ENCODE results near the gene PPP1R1B.

The PPP1R1B gene

GRCh38 chr17:39617100-39617445 is 9.7 kb upstream of the PPP1R1B start:
- no peak overlapping the region for H3K27ac ChIP-seq (ENCODE audit: insufficient read depth, low read length, poor library complexity, severe bottlenecking)
- no peaks in the 10 kb centered on the region for H3K9me3 ChIP-seq (ENCODE audit: control insufficient read depth, low read length)
- no peaks in the 10 kb centered on the region for H3K27me3 ChIP-seq (replicated peaks; ENCODE audit: control insufficient read depth, insufficient read depth, low read length, poor library complexity, severe bottlenecking)
- H3K4me3 ChIP-seq (ENCODE audit: insufficient read depth, low read depth, low read length, poor library complexity, severe bottlenecking): no peak overlapping the region
- H3K36me3 ChIP-seq (ENCODE audit: control insufficient read depth, insufficient read depth, low read length): no peaks in the 10 kb centered on the region
- peaks cover 10% of the 10 kb centered on the region for H3K4me1 ChIP-seq (ENCODE audit: control insufficient read depth, insufficient read depth, low read length, poor library complexity, severe bottlenecking)
- no peak for DNase-seq

GRCh38 chr17:39617446-39618245 is 9.1 kb upstream of the PPP1R1B start:
- Histone ChIP-seq H3K9me3 (ENCODE audit: control insufficient read depth, low read length) (no peaks in the 10 kb centered on the region), H3K27me3 (replicated peaks; ENCODE audit: control insufficient read depth, insufficient read depth, low read length, poor library complexity, severe bottlenecking) (no peaks in the 10 kb centered on the region), H3K4me3 (ENCODE audit: insufficient read depth, low read depth, low read length, poor library complexity, severe bottlenecking) (peak overlapping the region; percentile 51), H3K27ac (ENCODE audit: insufficient read depth, low read length, poor library complexity, severe bottlenecking) (no peak overlapping the region), H3K36me3 (ENCODE audit: control insufficient read depth, insufficient read depth, low read length) (no peaks in the 10 kb centered on the region), H3K4me1 (ENCODE audit: control insufficient read depth, insufficient read depth, low read length, poor library complexity, severe bottlenecking) (peaks cover 14% of the 10 kb centered on the region)
- DNase-seq: peak; percentile 9 to 27 (median 27)

- no peaks in the 10 kb centered on the region for H3K9me3 ChIP-seq (ENCODE audit: control insufficient read depth, low read length)
- no peaks in the 10 kb centered on the region for H3K27me3 ChIP-seq (replicated peaks; ENCODE audit: control insufficient read depth, insufficient read depth, low read length, poor library complexity, severe bottlenecking)
- peak overlapping the region; percentile 51 for H3K4me3 ChIP-seq (ENCODE audit: insufficient read depth, low read depth, low read length, poor library complexity, severe bottlenecking)
- DNase-seq: no peak
- H3K27ac ChIP-seq (ENCODE audit: insufficient read depth, low read length, poor library complexity, severe bottlenecking): no peak overlapping the region
- H3K36me3 ChIP-seq (ENCODE audit: control insufficient read depth, insufficient read depth, low read length): no peaks in the 10 kb centered on the region
- H3K4me1 ChIP-seq (ENCODE audit: control insufficient read depth, insufficient read depth, low read length, poor library complexity, severe bottlenecking): peaks cover 18% of the 10 kb centered on the region
Observed at GRCh38 chr17:39618246-39618913, 8.4 kb upstream of the PPP1R1B start.

GRCh38 chr17:39618956-39619785 is 7.6 kb upstream of the PPP1R1B start:
- H3K4me3 ChIP-seq (ENCODE audit: insufficient read depth, low read depth, low read length, poor library complexity, severe bottlenecking): no peak overlapping the region
- H3K36me3 ChIP-seq (ENCODE audit: control insufficient read depth, insufficient read depth, low read length): no peaks in the 10 kb centered on the region
- no peak overlapping the region for H3K27ac ChIP-seq (ENCODE audit: insufficient read depth, low read length, poor library complexity, severe bottlenecking)
- peaks cover 4% of the 10 kb centered on the region for H3K27me3 ChIP-seq (replicated peaks; ENCODE audit: control insufficient read depth, insufficient read depth, low read length, poor library complexity, severe bottlenecking)
- peaks cover 20% of the 10 kb centered on the region for H3K4me1 ChIP-seq (ENCODE audit: control insufficient read depth, insufficient read depth, low read length, poor library complexity, severe bottlenecking)
- H3K9me3 ChIP-seq (ENCODE audit: control insufficient read depth, low read length): no peaks in the 10 kb centered on the region
- no peak for DNase-seq

DNA sequence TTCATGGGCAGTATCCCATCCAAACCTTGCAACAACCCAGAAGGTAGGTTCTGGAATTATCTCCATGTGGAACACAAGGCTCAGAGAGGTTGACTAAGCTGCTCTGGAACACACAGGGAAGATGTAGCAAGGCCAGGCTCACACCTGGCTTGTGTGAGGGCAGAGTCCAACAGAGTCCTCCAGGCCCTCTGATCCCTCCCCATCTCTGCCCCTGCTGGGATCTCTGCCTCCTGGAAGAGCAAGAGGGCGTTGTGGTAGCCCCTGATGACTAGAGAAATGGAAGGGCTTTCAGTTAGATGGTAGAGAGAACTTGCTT is 7.0 kb upstream of the PPP1R1B start:
- H3K4me3 ChIP-seq (ENCODE audit: insufficient read depth, low read depth, low read length, poor library complexity, severe bottlenecking): no peak overlapping the region
- H3K4me1 ChIP-seq (ENCODE audit: control insufficient read depth, insufficient read depth, low read length, poor library complexity, severe bottlenecking): peaks cover 20% of the 10 kb centered on the region
- no peak for DNase-seq
- H3K9me3 ChIP-seq (ENCODE audit: control insufficient read depth, low read length): no peaks in the 10 kb centered on the region
- no peaks in the 10 kb centered on the region for H3K36me3 ChIP-seq (ENCODE audit: control insufficient read depth, insufficient read depth, low read length)
- no peak overlapping the region for H3K27ac ChIP-seq (ENCODE audit: insufficient read depth, low read length, poor library complexity, severe bottlenecking)
- H3K27me3 ChIP-seq (replicated peaks; ENCODE audit: control insufficient read depth, insufficient read depth, low read length, poor library complexity, severe bottlenecking): peaks cover 4% of the 10 kb centered on the region

- Histone ChIP-seq H3K9me3 (ENCODE audit: control insufficient read depth, low read length) (no peaks in the 10 kb centered on the region), H3K27me3 (replicated peaks; ENCODE audit: control insufficient read depth, insufficient read depth, low read length, poor library complexity, severe bottlenecking) (peaks cover 18% of the 10 kb centered on the region), H3K4me3 (ENCODE audit: insufficient read depth, low read depth, low read length, poor library complexity, severe bottlenecking) (peak overlapping the region; percentile 4), H3K4me1 (ENCODE audit: control insufficient read depth, insufficient read depth, low read length, poor library complexity, severe bottlenecking) (peaks cover 23% of the 10 kb centered on the region), H3K27ac (ENCODE audit: insufficient read depth, low read length, poor library complexity, severe bottlenecking) (no peak overlapping the region), H3K36me3 (ENCODE audit: control insufficient read depth, insufficient read depth, low read length) (no peaks in the 10 kb centered on the region)
- peak; percentile 79 to 81 (median 80) for DNase-seq
Observed at GRCh38 chr17:39621523-39622379, 5.0 kb upstream of the PPP1R1B start.

DNA sequence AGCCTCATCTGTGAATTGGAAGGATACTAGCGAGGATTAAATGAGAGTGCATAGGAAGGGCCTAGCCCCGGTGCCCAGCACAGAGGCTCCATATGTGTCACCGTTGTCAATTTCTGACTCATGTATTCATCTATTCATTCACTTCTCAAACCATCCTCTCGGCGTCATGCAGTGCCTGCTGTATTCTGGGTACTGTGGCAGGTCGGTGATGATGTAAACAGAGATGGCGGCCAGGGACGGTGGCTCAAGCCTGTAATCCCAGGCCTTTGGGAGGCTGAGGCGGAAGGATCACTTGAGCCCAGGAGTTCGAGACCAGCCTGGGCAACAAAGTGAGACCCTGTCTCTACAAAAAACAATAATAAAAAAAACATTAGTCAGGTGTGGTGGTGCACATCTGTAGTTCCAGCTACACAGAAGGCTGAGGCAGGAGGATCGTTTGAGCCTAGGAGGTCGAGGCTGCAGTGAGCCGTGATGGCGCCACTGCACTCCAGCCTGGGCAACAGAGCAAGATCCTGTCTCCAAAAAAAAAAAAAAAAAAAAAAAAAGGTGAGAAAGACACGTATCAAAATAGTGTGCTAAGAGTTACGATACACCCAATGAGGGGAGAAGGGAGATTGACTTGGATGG is 4.3 kb upstream of the PPP1R1B start:
- H3K36me3 ChIP-seq (ENCODE audit: control insufficient read depth, insufficient read depth, low read length): no peaks in the 10 kb centered on the region
- DNase-seq: peak; percentile 10 to 16 (median 14)
- H3K27ac ChIP-seq (ENCODE audit: insufficient read depth, low read length, poor library complexity, severe bottlenecking): no peak overlapping the region
- H3K27me3 ChIP-seq (replicated peaks; ENCODE audit: control insufficient read depth, insufficient read depth, low read length, poor library complexity, severe bottlenecking): peaks cover 26% of the 10 kb centered on the region
- peaks cover 28% of the 10 kb centered on the region for H3K4me1 ChIP-seq (ENCODE audit: control insufficient read depth, insufficient read depth, low read length, poor library complexity, severe bottlenecking)
- no peaks in the 10 kb centered on the region for H3K9me3 ChIP-seq (ENCODE audit: control insufficient read depth, low read length)
- H3K4me3 ChIP-seq (ENCODE audit: insufficient read depth, low read depth, low read length, poor library complexity, severe bottlenecking): peak overlapping the region; percentile 4

GRCh38 chr17:39623356-39623950 is 3.3 kb upstream of the PPP1R1B start:
- Histone ChIP-seq H3K27me3 (replicated peaks; ENCODE audit: control insufficient read depth, insufficient read depth, low read length, poor library complexity, severe bottlenecking) (peaks cover 31% of the 10 kb centered on the region), H3K36me3 (ENCODE audit: control insufficient read depth, insufficient read depth, low read length) (no peaks in the 10 kb centered on the region), H3K4me1 (ENCODE audit: control insufficient read depth, insufficient read depth, low read length, poor library complexity, severe bottlenecking) (peaks cover 25% of the 10 kb centered on the region), H3K27ac (ENCODE audit: insufficient read depth, low read length, poor library complexity, severe bottlenecking) (no peak overlapping the region), H3K4me3 (ENCODE audit: insufficient read depth, low read depth, low read length, poor library complexity, severe bottlenecking) (no peak overlapping the region), H3K9me3 (ENCODE audit: control insufficient read depth, low read length) (no peaks in the 10 kb centered on the region)
- peak; percentile 67 to 75 (median 68) for DNase-seq

DNA sequence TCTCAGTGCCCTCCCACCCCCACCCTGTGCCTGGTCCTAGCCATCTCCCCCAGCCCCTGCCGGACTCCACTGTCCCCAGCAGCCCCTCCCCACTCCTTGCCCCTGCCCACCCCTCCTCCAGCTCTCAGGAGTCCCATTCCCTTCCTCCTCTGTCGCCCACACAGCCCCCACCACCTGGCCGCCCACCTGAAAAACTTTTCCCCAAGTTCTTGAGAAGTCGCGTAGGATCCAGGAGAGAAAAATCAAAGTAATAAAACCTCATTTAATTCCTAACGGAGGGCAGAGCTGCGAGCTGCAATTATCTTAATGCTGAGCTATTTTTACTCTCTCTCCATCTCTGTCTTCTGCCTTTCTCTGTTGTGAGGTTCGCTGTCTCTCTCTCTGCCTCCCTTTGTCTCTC is 2.4 kb upstream of the PPP1R1B start:
- peaks cover 31% of the 10 kb centered on the region for H3K27me3 ChIP-seq (replicated peaks; ENCODE audit: control insufficient read depth, insufficient read depth, low read length, poor library complexity, severe bottlenecking)
- H3K4me3 ChIP-seq (ENCODE audit: insufficient read depth, low read depth, low read length, poor library complexity, severe bottlenecking): no peak overlapping the region
- no peaks in the 10 kb centered on the region for H3K36me3 ChIP-seq (ENCODE audit: control insufficient read depth, insufficient read depth, low read length)
- no peak overlapping the region for H3K27ac ChIP-seq (ENCODE audit: insufficient read depth, low read length, poor library complexity, severe bottlenecking)
- H3K9me3 ChIP-seq (ENCODE audit: control insufficient read depth, low read length): no peaks in the 10 kb centered on the region
- H3K4me1 ChIP-seq (ENCODE audit: control insufficient read depth, insufficient read depth, low read length, poor library complexity, severe bottlenecking): peaks cover 21% of the 10 kb centered on the region
- no peak for DNase-seq
